Stomach (tissue), 4 donors: ENCODE data around the gene CD109.

Source experiments
- EP300 ChIP-seq: sonication (generic); formaldehyde crosslinking; IDR thresholded peaks from one replicate; pipeline ENCODE4 v1.6.1; 2017; ENCODE audit warnings: antibody characterized with exemption
- POLR2A ChIP-seq, 4 donors: fragments of 450-650 bp; IDR thresholded peaks; one replicate each; pipeline ENCODE4 v1.6.1; 2016; ENCODE audit warnings: antibody characterized with exemption in 4 of 4, control low read depth in 2 of 4, mild to moderate bottlenecking in 1 of 4, moderate library complexity in 1 of 4
- POLR2AphosphoS5 ChIP-seq, 3 donors: sonication (generic); formaldehyde crosslinking; IDR thresholded peaks; one replicate each; pipeline ENCODE4 v1.6.1; 2016; ENCODE audit warnings: antibody characterized with exemption in 3 of 3
- TF ChIP-seq, protein P1 (sequence below), 7 experiments: fragments of 450-650 bp in 4 of 7; fragments of 200-600 bp in 3 of 7; sonication (generic) in 3 of 7; IDR thresholded peaks; one replicate each; pipeline ENCODE4 v1.5.1; 2016 to 2019; ENCODE audit warnings: antibody characterized with exemption in 7 of 7, control low read depth in 2 of 7, mild to moderate bottlenecking in 1 of 7

DNA sequence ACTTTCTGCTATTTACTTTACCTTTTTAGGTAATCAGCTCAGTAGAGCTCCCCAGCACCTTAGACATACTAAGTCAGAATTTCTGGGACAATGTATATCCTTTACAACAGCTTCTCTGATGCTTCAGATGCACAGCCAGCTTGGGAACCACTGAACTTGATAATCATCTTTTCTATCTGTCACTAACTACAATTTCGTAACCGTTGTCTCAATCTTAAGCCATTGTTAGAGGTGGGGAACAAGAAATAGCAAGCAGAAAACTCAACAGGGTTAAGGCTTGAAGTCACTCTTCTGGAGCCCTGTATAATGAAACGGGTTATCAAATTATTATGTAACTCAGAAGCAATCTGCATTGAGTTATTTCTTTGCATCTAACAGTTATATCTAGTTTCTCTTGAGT is 47.1 kb downstream of the CD109 start:
- TF ChIP-seq, protein P1, sequence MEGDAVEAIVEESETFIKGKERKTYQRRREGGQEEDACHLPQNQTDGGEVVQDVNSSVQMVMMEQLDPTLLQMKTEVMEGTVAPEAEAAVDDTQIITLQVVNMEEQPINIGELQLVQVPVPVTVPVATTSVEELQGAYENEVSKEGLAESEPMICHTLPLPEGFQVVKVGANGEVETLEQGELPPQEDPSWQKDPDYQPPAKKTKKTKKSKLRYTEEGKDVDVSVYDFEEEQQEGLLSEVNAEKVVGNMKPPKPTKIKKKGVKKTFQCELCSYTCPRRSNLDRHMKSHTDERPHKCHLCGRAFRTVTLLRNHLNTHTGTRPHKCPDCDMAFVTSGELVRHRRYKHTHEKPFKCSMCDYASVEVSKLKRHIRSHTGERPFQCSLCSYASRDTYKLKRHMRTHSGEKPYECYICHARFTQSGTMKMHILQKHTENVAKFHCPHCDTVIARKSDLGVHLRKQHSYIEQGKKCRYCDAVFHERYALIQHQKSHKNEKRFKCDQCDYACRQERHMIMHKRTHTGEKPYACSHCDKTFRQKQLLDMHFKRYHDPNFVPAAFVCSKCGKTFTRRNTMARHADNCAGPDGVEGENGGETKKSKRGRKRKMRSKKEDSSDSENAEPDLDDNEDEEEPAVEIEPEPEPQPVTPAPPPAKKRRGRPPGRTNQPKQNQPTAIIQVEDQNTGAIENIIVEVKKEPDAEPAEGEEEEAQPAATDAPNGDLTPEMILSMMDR (IDR thresholded peaks at IDR 0.05): no peak
- TF ChIP-seq POLR2AphosphoS5 (IDR thresholded peaks at IDR 0.05) (no peak), EP300 (no peak), POLR2A (IDR thresholded peaks at IDR 0.05) (no peak)
